HCT116 (cell line): Measurements from ENCODE around the gene TACC3. TPM values are rescaled to one million over a fixed set of nuclear protein-coding genes. Genes with fewer than 3 reads are reported as not detected.

Experiments used
- ATAC-seq: fragments of 200-7000 bp; cut with Tn5 transposase; 2 replicates; pipeline ENCODE4 v1.9.1; 2020; ENCODE audit warnings: mild to moderate bottlenecking, moderate library complexity
- BruUV-seq: library from RNA; stranded (reverse); fragments of 400-500 nt; replicated peaks from 2 replicates; lab custom pipeline; 2021; lab: Mats Ljungman, UMichigan
- CTCF ChIA-PET: fragments of 300-600 bp; sonication (Branson Sonifier 250); formaldehyde crosslinking; loops from one replicate; lab custom pipeline; 2021; ENCODE audit warnings: antibody characterized with exemption; lab: Charles Lee
- POLR2A ChIA-PET: fragments of 300-600, 350-600 bp; sonication (Branson Sonifier 250); formaldehyde crosslinking; loops from one replicate; lab custom pipeline; 2021; ENCODE audit warnings: antibody characterized with exemption; lab: Charles Lee
- RAD21 ChIA-PET, 2 experiments: fragments of 300-600 bp; sonication (Branson Sonifier 250); formaldehyde crosslinking; loops; one replicate each; lab custom pipeline; 2023; ENCODE audit warnings: low total read pairs in 2 of 2; ENCODE audit not compliant: uncharacterized antibody in 2 of 2, unreplicated experiment in 2 of 2, low non-redundant PET in 1 of 2; lab: Charles Lee
- DNase-seq: peaks from one replicate; pipeline ENCODE4 v3.0.0-alpha.2; 2010; ENCODE audit warnings: low read depth, low spot score
- H2AFZ ChIP-seq: fragments of 200-600 bp; shearing (Covaris generic), sonication (generic); 2 replicates; pipeline ENCODE4 v1.6.1; 2017; ENCODE audit warnings: low read depth, mixed run types, mixed read lengths, antibody characterized with exemption, low read length; ENCODE audit not compliant: poor library complexity, severe bottlenecking
- H3K27ac ChIP-seq: 2 replicates; pipeline ENCODE4 v1.5.1; 2012; ENCODE audit warnings: low read depth, low read length
- H3K27me3 ChIP-seq: fragments of 200-600 bp; sonication (generic); 2 replicates; pipeline ENCODE4 v1.6.1; 2016; ENCODE audit warnings: mixed run types, low read length, mixed read lengths; ENCODE audit not compliant: insufficient read depth
- H3K36me3 ChIP-seq, 2 experiments: fragments of 200-500 bp in 1 of 2; fragments of 200-600 bp in 1 of 2; sonication (Bioruptor generic) in 1 of 2; sonication (generic) in 1 of 2; 2 replicates each; pipeline versions ENCODE4 v1.5.1 to v1.6.1; 2014 to 2016; ENCODE audit warnings: low read length in 2 of 2, inconsistent platforms in 1 of 2, mixed read lengths in 1 of 2, mixed run types in 1 of 2; ENCODE audit not compliant: insufficient read depth in 2 of 2, control insufficient read depth in 1 of 2
- H3K4me1 ChIP-seq, 2 experiments: fragments of 200-600 bp in 1 of 2; sonication (generic) in 1 of 2; 2 replicates each; pipeline versions ENCODE4 v1.5.1 to v1.6.1; 2012 to 2017; ENCODE audit warnings: low read length in 2 of 2, inconsistent platforms in 1 of 2, mild to moderate bottlenecking in 1 of 2, mixed read lengths in 1 of 2, mixed run types in 1 of 2, moderate library complexity in 1 of 2; ENCODE audit not compliant: insufficient read depth in 2 of 2, control insufficient read depth in 1 of 2
- H3K4me2 ChIP-seq: fragments of 200-600 bp; sonication (generic); 2 replicates; pipeline ENCODE4 v1.6.1; 2017; ENCODE audit warnings: mixed run types, low read length, mixed read lengths
- H3K4me3 ChIP-seq, 2 experiments: fragments of 200-600 bp in 1 of 2; sonication (generic) in 1 of 2; replicated peaks in 1 of 2; 2 replicates each; pipeline ENCODE4 v1.5.1; 2011 to 2016; ENCODE audit warnings: low read length in 2 of 2, control low read depth in 1 of 2, low read depth in 1 of 2, mild to moderate bottlenecking in 1 of 2, mixed read lengths in 1 of 2, mixed run types in 1 of 2
- H3K79me2 ChIP-seq: fragments of 200-600 bp; sonication (generic); 2 replicates; pipeline ENCODE4 v1.6.1; 2017; ENCODE audit warnings: mild to moderate bottlenecking, mixed run types, low read length, moderate library complexity, mixed read lengths; ENCODE audit not compliant: insufficient read depth
- H3K9ac ChIP-seq: fragments of 200-600 bp; sonication (generic); 2 replicates; pipeline ENCODE4 v1.6.1; 2016; ENCODE audit warnings: low read length, mixed read lengths
- H3K9me2 ChIP-seq: fragments of 200-600 bp; sonication (generic), shearing (Covaris generic); 2 replicates; pipeline ENCODE4 v1.6.1; 2017; ENCODE audit warnings: mixed run types, mild to moderate bottlenecking, moderate library complexity; ENCODE audit not compliant: insufficient read depth
- H3K9me3 ChIP-seq, 2 experiments: fragments of 200-500 bp in 1 of 2; fragments of 200-600 bp in 1 of 2; sonication (Bioruptor generic) in 1 of 2; sonication (generic) in 1 of 2; 2 replicates each; pipeline ENCODE4 v1.6.1; 2014 to 2017; ENCODE audit warnings: low read length in 2 of 2, mixed read lengths in 2 of 2, inconsistent platforms in 1 of 2, low read depth in 1 of 2, mild to moderate bottlenecking in 1 of 2, mixed run types in 1 of 2, moderate library complexity in 1 of 2; ENCODE audit not compliant: control insufficient read depth in 1 of 2, insufficient read depth in 1 of 2
- H4K20me1 ChIP-seq: fragments of 200-600 bp; sonication (generic), shearing (Covaris generic); 2 replicates; pipeline ENCODE4 v1.6.1; 2017; ENCODE audit warnings: mixed run types, mild to moderate bottlenecking, moderate library complexity; ENCODE audit not compliant: insufficient read depth
- FOSL1 ChIP-seq: IDR thresholded peaks from 2 replicates; pipeline ENCODE4 v1.6.1; 2012; ENCODE audit warnings: low read depth
- YY1 ChIP-seq: IDR thresholded peaks from 2 replicates; pipeline ENCODE4 v1.6.1; 2011; ENCODE audit warnings: low read length, low read depth, moderate library complexity, mild to moderate bottlenecking; ENCODE audit not compliant: insufficient replicate concordance; ENCODE audit errors: extremely low read depth
- intact Hi-C: fragments of 100-400 bp; cut with micrococcal nuclease; formaldehyde crosslinking; loops from 2 replicates; pipeline ENCODE4 v1.10.0; 2022
- total RNA-seq: library from RNA; stranded (reverse); gene quantifications from one replicate; pipeline ENCODE4 v1.2.1, GENCODE V29; 2021; ENCODE audit not compliant: unreplicated experiment
- TF ChIP-seq, protein P1 (sequence below): IDR thresholded peaks from 2 replicates; pipeline ENCODE4 v1.6.1; 2012

The TACC3 gene
- total RNA-seq, 1 experiment from 2014 or later = 106 TPM

DNA sequence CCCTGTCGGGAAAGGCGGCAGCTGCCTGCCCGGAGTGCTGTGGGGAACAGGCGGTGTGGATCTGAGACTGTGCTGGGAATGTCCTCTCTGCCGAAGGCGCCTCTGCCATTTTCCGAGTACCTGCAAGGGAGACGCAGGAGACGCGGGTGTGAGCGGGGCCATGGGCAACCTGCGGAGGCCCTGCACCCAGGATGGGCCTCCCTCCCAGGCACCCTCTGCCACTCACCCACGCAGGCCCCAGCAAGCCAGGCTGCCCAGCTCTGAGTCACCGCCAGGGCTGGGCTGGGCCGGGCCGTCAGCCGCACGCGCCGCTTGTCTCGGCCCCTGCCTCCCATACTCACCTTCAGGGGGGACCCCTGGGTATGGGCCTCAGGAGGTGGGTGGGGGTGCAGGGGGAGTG lies 68.2 kb downstream of the TACC3 start:
- ChIA-PET CTCF (no interaction called here), RAD21 (no interaction called here), POLR2A (no interaction called here)
- Histone ChIP-seq H3K9ac (no peak overlapping the region), H3K9me3 (no peaks in the 10 kb centered on the region), H3K79me2 (no peaks in the 10 kb centered on the region; the same call in 1 of the 2 replicates), H3K36me3 (no peaks in the 10 kb centered on the region), H3K4me2 (no peak overlapping the region), H4K20me1 (no peaks in the 10 kb centered on the region), H3K27me3 (no peaks in the 10 kb centered on the region), H3K9me2 (no peaks in the 10 kb centered on the region), H3K4me3 (no peak overlapping the region), H3K27ac (no peak overlapping the region), H2AFZ (no peak overlapping the region), H3K4me1 (peaks cover 0 to 9% of the 10 kb centered on the region in 2 experiments; a peak in 3 of 4 replicates)
- DNase-seq (no peak), ATAC-seq (no peak)
- intact Hi-C loops = no loop called here
- no TSS peak for BruUV-seq
- TF ChIP-seq YY1 = no peak

DNA sequence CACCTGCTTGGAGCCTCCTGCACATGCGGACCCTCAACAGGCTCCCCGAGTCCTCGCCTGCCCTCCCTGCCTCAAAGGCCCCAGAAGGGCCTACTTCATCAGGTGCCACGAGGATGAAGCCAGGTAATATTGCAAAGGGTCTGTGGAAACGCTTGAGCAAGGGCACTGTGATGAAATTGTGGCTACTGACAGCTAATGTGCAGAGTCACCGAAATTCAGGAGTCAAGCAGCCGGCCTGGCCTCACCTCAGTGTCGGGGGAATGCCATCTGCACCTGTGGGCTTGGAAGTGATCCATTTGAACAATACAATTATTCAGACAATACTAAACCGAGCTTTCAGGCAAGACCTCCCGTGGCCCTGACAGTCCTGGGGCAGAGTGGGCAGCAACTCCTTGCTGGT lies 68.7 kb downstream of the TACC3 start:
- BruUV-seq = no TSS peak
- ChIA-PET RAD21 (no interaction called here), POLR2A (no interaction called here), CTCF (no interaction called here)
- H2AFZ ChIP-seq = no peak overlapping the region
- DNase-seq (no peak), ATAC-seq (no peak)
- no peaks in the 10 kb centered on the region; the same call in 1 of the 2 replicates for H3K79me2 ChIP-seq
- no peaks in the 10 kb centered on the region for H3K9me2 ChIP-seq
- no peaks in the 10 kb centered on the region for H3K36me3 ChIP-seq
- peaks cover 0 to 12% of the 10 kb centered on the region in 2 experiments; a peak in 3 of 4 replicates for H3K4me1 ChIP-seq
- TF ChIP-seq, protein P1, sequence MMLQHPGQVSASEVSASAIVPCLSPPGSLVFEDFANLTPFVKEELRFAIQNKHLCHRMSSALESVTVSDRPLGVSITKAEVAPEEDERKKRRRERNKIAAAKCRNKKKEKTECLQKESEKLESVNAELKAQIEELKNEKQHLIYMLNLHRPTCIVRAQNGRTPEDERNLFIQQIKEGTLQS = no peak
- TF ChIP-seq FOSL1 = no peak
- intact Hi-C loops = no loop called here
- H4K20me1 ChIP-seq = no peaks in the 10 kb centered on the region
- H3K4me3 ChIP-seq = no peak overlapping the region
- no peaks in the 10 kb centered on the region for H3K27me3 ChIP-seq
- no peak overlapping the region for H3K4me2 ChIP-seq
- H3K27ac ChIP-seq = no peak overlapping the region
- H3K9me3 ChIP-seq = no peaks in the 10 kb centered on the region
- H3K9ac ChIP-seq = no peak overlapping the region
